Gastrocnemius medialis (tissue), 4 donors: ENCODE measurements around the gene CORO2A.

ENCODE experiments used
- POLR2A ChIP-seq, 2 donors: fragments of 450-650 bp; IDR thresholded peaks; one replicate each; pipeline ENCODE4 v1.6.1; 2017; ENCODE audit warnings: antibody characterized with exemption in 2 of 2, mild to moderate bottlenecking in 2 of 2, moderate library complexity in 2 of 2
- TF ChIP-seq, protein P1 (sequence below), 5 experiments: fragments of 450-650 bp in 3 of 5; fragments of 200-600 bp in 2 of 5; sonication (generic) in 2 of 5; IDR thresholded peaks in 4 of 5; conservative IDR thresholded peaks in 1 of 5; 1 replicate in 4 of 5; 2 replicates in 1 of 5; pipeline ENCODE4 v1.5.1; 2016 to 2019; ENCODE audit warnings: antibody characterized with exemption in 5 of 5, mild to moderate bottlenecking in 3 of 5, moderate library complexity in 3 of 5

GRCh38 chr9:98121058-98121457 lies 71.4 kb downstream of the CORO2A start:
- TF ChIP-seq POLR2A (IDR thresholded peaks at IDR 0.05): no peak
- TF ChIP-seq, protein P1, sequence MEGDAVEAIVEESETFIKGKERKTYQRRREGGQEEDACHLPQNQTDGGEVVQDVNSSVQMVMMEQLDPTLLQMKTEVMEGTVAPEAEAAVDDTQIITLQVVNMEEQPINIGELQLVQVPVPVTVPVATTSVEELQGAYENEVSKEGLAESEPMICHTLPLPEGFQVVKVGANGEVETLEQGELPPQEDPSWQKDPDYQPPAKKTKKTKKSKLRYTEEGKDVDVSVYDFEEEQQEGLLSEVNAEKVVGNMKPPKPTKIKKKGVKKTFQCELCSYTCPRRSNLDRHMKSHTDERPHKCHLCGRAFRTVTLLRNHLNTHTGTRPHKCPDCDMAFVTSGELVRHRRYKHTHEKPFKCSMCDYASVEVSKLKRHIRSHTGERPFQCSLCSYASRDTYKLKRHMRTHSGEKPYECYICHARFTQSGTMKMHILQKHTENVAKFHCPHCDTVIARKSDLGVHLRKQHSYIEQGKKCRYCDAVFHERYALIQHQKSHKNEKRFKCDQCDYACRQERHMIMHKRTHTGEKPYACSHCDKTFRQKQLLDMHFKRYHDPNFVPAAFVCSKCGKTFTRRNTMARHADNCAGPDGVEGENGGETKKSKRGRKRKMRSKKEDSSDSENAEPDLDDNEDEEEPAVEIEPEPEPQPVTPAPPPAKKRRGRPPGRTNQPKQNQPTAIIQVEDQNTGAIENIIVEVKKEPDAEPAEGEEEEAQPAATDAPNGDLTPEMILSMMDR (IDR thresholded peaks at IDR 0.05 in 4 of 5, conservative IDR thresholded peaks at IDR 0.05 in 1 of 5): no peak
